Stimulated activated CD8-positive, alpha-beta memory T cell treated with anti-CD3 and anti-CD28 coated beads, Interleukin-2, amount 100 ng/mL, for 1 hour (primary cell): ENCODE results near the gene FAM107B.
"Not testable (repeated sequence)": the region's sequence is repeated elsewhere in the genome, so short reads cannot be mapped to it uniquely, and the experiment has no call there.

ENCODE experiments used
- DNase-seq, 2 donors: peaks; one replicate each; pipeline ENCODE4 v3.0.0-alpha.2; 2020; ENCODE audit warnings: low read depth in 2 of 2

The FAM107B gene

DNA sequence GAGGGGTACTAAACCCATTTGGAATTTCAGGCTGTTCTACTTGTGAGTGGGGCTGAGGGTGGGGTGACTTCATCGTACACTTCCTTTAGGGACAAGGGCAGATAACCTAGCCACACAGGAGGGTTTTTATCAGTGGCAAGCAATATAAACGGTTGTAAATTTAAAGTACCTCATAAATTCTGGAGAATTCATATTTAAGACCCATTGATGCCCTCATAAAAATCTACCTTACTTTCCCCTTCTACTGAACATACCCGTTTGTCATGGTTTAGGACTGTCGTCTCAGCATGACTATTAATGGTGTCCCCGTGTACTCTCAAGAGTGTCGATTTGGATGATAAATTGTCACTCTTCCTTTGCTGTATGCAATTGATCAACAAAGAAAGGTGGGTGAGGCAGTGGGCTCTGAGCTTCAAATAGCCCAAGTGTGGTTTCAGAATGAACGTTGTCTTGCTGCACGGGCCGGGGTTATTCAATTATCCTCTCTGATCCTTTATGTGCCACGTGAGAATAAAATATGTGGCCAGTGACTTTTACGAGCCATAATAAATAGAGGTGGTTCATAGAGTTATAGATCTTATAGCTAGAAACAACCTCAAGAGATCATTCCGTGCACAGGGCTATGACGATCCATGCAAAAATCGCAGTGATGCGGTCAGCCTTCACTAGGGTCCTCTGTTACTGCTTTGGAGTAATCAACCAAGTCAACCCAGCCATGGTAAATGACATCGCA is 82.2 kb downstream of the FAM107B start:
- DNase-seq, result no peak

DNA sequence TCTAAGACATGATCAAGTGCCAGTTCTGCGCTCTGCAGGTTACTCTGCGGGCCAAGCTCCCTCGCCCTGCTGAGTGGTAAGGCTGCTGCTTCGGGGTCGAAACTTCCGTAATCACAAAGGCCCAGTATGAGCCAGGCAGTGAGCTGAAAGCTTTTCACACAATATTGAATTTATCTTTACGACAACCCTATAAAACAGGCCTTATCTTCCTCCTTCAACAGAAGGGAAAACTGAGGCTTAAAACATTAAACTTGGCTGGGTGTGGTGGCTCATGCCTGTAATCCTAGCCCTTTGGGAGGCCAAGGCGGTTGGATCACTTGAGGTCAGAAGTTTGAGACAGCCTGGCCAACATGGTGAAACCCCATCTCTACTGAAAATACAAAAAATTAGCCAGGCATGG is 83.3 kb downstream of the FAM107B start:
- no peak for DNase-seq

DNA sequence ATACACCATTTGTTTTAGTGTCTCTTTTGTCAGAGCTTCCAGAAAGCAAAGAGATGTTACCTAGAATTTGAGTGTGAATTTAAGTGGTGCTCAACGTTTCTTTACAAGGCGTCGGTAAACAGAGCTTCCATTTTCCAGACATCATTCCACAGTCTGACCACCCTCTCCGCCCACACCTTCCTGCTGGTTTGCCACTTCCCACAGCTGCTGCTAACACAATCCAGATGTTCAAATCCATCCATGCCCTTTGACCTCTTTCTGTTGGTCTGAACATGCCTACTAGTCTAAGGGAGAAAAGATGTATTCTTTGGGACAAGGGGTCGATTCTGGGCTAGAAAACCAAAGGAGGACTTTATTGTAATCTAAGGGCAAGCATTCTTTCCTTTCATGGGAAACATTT is 86.1 kb downstream of the FAM107B start:
- no peak for DNase-seq

DNA sequence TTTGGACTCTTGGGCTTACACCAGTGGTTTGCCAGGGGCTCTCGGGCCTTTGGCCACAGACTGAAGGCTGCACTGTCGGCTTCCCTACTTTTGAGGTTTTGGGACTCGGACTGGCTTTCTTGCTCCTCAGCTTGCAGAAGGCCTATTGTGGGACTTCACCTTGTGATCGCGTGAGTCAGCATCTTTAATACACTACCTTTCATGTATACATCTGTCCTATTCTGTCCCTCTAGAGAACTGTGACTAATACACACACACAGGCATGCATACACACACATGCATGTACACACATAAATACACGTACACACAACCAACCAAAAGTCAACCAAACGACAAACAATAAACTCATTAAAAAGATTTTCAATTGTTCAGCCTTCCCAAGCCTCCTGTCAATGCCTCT is 86.5 kb downstream of the FAM107B start:
- not testable (repeated sequence) for DNase-seq

DNA sequence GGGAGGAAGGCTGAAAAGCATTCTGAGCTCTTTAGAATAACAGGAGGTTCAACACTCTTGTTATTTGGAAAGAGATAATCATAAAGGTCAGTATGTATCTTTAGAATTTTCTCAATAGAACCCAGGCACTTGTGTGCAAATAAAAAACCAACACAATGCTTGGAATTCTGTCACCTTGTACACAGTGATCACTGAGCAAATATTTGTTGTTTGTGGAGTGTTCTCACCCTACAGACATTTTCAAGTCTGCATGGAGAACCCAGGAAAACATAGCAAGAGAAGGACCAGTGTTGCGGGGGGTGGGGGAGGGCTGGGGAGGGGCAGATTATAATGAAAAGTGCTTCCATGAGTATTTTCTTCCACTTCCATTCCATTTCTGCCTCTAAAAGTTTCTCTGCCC is 87.4 kb downstream of the FAM107B start:
- DNase-seq, result no peak

DNA sequence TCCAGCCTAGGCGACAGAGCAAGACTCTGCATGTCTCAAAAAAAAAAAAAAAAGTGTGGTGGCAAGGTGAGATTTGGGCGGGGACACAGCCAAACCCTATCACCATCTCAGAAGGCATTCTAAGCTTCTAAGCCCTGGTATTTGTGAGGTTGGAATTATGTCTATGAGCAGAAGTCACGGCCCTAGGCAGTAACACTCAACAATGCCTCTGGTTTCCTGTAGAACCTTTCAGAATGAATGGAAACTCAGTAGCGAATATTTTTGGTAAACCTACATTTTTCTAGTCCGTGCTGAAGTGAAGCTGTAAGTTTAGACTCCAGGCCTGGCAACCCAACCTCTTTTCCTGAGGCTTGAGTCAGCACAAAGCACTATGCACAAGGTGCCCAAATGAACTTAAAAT is 88.3 kb downstream of the FAM107B start:
- no peak for DNase-seq

DNA sequence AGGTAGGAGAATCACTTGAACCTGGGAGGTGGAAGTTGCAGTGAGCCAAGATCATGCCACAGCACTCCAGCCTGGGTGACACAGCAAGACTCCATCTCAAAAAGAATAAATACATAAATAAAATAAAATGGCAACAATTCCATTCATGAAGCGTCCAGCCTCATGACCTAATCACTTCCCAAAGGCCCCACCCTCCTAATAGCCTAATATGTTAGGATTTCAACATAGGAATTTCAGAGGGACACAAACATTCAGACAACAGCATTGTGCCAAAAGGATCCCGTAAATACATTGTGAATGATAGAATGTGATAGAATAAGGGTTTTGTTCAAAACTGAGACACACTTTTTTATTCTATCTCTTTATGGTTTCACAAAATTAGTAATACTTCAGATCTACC is 90.3 kb downstream of the FAM107B start:
- DNase-seq, result no peak

DNA sequence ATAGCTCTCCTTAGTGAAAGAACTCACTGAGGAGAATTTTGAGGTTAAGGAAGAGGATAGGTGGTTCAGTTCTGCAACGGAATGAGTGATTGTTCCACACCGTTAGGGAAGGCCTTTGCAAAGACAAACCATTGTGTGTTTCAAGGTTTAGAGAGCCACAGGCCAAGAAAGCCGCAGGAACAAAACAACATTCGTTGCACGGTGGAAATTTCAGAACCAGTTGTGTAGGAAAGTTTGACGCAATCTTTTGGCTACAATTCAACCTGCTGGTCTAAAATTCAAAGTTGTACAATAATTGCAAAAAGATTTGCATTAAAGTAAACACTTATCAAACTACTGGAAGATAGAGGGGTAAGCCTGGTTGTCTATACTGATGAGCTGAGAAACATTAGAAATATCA is 91.4 kb downstream of the FAM107B start:
- DNase-seq, result no peak

DNA sequence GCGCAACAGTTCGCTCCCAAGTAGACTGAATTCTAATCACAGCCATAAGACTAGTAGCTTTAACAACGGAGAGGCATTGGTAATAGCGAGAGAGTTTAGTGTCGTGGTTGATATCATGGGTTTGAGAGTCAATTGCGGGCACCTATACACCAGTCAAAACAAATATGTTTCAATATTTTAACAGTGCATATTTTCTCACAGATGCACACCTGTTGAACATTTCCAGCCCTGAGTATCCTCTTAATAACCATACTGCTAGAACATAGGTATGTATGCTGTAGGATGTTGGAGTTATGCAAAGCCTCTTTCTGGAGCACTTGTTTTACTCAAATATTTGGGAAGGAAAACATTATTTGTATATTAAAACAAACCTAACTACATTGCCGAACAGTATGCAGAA is 92.9 kb downstream of the FAM107B start:
- no peak for DNase-seq

DNA sequence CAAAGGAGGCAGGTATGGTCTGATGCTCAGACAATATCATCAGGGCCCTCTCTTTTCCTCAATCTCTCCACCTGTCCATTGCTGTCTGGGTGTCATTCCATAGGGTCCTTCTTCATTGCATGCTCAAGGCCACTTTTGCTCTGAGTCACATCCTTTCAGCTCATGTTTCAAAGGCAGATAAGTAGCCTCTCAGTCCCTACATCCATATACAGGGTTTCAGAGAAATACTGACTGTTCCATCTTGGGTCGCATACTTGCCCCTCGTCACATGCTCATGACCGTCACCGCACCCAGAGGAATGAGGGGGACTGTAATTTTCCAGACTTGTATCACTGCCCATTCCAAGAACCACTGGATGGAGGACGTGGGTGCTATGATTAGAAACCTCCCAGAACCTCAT is 93.4 kb downstream of the FAM107B start:
- DNase-seq, result no peak

DNA sequence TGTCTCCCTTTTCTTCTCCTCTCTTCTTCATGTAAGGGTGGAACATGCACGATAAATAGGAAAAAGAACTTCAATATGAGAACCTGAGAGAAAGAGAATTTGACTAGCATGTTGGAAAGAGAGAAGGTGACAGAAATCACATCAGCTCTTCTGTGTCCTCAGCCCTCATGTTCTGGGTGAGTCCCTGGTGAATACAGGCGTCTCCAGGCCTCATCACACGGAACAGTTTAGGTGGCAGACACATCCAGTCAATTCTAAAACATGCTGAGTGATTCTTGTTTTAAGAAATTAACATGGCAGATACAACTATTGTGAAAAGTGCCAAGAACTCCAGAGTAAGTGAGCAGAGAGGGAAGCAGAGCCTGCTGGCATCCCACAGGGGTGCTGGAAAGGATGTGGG is 96.1 kb downstream of the FAM107B start:
- DNase-seq, result no peak

DNA sequence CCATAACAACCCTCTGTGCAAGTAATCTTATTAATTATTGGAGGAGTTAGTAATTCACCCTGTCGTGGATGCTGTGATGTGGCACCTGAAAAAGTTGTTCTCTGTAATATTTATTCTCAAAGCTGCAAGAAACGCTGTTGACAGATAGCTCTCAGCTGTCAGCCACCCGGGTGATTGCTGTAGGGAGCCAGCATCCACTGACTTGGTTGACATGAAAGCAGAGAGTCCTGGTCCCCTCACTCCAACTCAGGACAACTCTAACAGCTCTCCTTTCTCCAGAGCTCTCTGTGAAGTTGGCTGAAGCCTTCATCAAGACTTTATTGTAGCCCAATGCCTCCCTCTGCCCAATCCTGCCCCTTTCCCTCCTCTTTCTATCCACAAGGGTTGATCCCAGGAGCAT is 98.0 kb downstream of the FAM107B start:
- DNase-seq, result no peak

DNA sequence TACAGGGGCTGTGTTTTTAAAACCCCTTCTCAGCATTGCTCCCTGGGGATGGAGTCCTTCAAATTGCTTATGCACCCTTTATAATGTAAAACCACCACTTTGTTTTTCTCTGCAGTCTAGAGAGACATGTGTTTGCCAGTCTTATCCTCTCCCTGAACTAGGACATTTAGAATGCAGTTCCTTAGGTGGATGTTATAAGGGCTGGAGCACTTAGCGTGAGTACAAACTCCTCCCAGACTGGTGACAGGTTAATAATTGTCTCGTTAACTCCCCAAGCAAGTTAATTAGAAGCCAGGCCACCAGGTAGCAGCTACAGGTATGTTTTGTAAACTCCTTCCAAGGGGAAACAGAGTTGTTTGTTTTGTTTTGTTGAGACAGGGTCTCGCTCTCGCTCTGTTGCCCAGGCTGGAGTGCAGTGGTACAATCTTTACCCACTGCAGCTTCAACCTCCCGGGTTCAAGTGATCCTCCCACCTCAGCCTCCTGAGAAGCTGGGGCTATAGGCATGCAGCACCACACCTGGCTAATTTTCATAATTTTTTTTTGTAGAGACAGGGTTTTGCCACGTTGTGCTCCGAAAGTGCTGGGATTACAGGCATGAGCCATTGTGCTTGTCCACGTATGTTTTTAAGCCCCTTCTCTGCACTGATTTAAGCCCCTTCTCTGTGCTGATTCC is 100.2 kb downstream of the FAM107B start:
- no peak for DNase-seq

DNA sequence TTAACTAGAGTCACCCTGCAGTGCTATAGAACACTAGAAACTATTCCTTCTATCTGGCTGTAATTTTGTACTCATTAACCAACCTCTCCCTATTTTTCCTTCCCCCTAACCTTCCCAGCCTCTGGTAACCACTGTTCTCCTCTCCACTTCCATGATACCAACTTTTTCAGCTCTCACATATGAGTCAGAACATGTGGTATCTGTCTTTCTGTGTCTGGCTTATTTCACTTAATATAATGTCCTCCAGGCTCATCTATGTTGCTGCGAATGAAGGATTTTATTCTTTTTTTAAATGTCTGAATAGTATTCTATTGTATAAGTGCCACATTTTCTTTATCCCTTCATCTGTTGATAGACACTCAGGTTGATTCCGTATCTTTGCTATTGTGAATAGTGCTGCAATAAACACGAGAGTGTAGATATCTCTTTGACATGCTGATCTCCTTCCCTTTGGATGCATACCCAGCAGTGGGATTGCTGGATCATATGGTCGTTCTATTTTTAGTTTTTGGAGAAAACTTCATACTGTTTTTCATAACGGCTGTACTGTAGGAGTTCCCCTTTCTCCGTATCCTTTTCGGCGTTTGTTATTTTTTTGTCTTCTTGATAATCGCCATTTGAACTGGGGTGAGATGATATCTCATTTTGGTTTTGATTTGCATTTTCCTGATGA is 101.4 kb downstream of the FAM107B start:
- no peak for DNase-seq

DNA sequence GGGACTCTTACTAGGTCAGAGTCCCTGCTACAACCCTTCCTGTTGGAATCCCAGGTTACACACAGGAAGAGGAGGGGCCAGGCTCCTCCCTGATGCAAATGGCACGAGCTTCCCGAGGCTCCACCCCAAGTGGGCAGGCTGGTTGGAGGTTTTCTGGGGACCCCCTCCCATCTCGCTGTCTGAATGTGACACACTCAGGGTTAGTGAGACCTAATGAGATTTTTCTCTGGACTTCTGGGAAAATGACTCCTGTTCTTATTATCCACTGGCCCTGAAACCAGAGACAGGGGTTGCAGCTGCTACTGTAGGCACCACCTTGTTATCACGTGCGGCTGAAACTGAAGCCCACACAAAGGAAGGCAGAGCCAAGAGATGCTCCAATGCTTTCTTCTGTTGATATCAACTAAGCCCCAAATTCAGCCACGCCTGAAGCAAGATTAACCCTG is 103.3 kb downstream of the FAM107B start:
- DNase-seq, result no peak

DNA sequence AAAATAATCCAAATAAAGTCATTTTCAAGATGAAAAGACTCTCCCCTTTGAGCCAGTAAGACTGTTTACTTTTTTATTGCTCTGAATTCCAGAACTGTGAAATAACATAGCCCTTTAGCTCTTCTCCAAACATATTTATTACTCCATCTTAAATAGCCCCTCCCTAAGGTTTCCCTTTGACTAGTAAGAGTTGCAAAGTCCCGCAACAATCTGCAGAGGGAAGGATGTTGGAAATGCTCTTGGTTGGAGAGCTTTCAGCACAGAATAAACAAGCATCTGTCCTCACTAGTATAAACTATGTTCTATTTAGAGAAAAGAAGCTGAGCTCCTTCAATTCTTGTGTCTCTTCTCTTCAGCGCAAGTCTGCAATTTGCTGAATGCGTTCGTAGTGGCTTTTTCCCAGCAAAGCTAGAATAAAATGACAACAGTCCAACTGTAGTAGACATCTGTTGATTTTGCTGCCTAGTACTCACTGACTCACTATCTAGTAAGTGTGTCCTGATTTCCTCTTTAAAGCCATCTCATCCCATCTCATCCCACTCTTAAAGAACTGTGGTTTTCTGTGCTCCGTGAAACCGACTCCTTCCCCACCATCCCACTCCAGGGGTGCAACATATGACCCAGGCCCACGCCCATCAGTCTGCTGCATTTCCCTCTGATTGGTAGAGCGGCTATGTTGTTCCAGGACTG is 104.0 kb downstream of the FAM107B start:
- DNase-seq, result no peak

DNA sequence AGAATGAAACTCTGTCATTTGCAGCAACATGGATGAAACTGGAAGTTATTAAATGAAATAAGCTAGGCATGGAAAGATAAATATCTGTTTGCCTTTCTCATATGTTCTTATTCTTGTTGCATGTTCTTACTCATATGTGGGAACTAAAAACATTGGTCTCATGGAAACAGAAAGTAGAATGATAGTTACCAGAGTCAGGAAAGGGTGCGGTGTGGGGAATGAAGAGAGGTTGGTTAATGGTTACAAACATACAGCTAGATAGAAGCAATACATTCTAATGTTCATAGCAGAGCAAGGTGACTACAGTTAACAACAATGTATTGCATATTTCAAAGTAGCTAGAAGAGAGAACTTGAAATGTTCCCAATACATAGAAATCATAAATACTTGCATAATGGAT is 105.1 kb downstream of the FAM107B start:
- no peak for DNase-seq

DNA sequence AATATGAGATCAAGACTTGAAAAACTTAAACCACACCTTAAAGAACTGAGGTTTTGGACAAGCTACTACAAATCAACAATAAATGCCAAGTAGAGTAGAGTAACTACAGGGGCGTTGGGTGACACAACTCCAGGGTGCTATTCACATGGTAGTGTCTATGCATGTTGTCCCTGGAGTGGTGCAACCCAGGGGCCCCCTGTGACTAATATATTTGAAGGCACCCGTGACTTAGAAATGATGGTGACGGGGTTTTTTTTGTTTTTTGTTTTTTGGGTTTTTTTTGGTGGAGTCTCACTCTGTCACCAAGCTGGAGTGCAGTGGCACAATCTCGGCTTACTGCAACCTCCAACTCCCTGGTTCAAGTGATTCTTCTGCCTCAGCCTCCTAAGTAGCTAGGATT is 106.9 kb downstream of the FAM107B start:
- no peak for DNase-seq

DNA sequence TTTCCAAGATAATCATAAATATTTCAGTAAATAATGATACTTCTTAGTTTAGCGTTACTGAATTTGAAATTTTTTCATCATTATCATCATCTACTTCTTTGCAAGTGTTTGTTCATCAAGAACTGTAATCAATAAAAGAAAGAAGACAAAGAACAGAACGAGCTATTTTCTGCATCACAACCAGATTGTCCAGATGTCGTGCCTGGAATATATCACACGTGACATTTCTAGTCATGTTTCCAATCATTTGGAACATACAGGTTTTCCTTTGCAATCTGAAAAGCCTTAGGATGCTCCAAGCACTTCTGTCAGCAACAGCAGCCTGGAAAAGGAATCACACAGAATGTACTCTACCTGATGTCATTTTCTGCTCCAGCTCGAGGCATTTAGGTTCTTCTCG is 107.4 kb downstream of the FAM107B start:
- DNase-seq, result no peak

DNA sequence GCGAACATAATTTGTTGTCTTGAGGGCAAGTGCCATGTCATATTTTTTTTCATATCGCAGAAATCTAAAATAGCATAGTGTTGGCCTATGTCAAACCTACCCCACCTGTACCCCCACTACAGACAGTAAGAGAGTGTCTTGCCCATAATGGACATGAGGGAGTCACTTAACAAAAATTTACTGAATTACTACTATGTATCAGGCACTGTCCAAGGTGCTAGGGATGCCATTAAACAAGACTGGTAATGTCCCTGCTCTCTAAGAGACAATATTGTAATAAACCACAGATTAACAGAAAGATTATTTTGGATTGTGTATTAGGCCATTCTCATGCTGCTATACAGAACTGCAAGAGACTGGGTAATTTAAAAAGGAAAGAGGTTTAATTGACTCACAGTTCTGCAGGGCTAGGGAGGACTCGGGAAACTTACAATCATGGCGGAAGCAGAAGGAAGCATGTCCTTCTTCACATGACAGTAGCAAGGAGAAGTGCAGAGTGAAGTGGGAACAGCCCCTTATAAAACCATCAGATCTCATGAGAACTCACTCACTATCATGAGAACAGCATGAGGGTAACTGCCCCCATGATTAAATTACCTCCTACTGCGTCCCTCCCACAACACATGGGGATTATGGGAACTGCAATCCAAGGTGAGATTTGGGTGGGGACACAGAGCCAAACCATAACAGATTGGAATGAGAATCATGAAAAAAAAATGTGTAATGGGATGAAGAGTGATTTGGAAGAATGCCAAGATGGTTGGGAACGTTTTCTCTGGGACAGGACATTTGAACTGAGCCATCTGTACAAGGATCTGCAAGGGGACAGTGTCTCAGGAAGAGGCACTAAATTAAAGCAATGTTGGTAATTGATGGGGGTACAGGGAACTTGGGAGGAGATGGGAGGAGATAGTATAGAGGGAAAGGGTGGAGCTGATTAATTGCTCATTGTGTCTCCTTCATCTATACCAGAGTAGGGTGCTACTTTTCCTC is 108.5 kb downstream of the FAM107B start:
- no peak for DNase-seq

DNA sequence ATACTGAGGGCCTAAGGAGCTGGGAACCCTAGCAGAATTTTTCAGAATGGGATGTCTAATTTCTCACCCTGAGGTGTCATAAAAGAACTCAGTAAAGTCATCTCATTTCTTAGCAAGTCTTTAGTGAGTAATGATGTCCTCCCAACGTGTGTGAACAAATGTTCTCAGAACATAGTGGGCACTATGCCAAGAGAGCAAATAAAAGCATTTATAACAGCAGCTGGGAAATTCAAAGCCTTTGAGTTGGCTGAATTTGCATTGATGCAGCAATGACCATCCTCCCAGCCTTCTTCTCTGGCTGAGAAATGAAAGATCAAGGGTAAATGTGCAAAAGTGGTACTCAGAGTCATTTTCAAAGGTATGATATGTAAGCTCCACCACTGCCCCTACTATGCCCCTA is 109.4 kb downstream of the FAM107B start:
- DNase-seq, result no peak
